KMS-11 (cell line): ENCODE results near the gene CFAP299.

Source experiments
- H2AFZ ChIP-seq: fragments of 200-600 bp; sonication (generic); 2 replicates; pipeline ENCODE4 v1.6.1; 2016; ENCODE audit warnings: antibody characterized with exemption, mixed run types, low read depth
- H3K27ac ChIP-seq: fragments of 200-600 bp; sonication (generic); 2 replicates; pipeline ENCODE4 v1.6.1; 2016; ENCODE audit warnings: mild to moderate bottlenecking, mixed run types
- H3K27me3 ChIP-seq: fragments of 200-600 bp; sonication (generic); 2 replicates; pipeline ENCODE4 v1.6.1; 2017; ENCODE audit warnings: mild to moderate bottlenecking, low read depth, mixed run types, moderate library complexity; ENCODE audit not compliant: insufficient read depth
- H3K36me3 ChIP-seq: fragments of 200-600 bp; sonication (generic); 2 replicates; pipeline ENCODE4 v1.6.1; 2017; ENCODE audit warnings: mild to moderate bottlenecking, mixed run types; ENCODE audit not compliant: insufficient read depth
- H3K4me1 ChIP-seq: fragments of 200-600 bp; sonication (generic); 2 replicates; pipeline ENCODE4 v1.6.1; 2016; ENCODE audit warnings: mild to moderate bottlenecking, low read depth, mixed run types; ENCODE audit not compliant: poor library complexity, severe bottlenecking
- H3K4me2 ChIP-seq: fragments of 200-600 bp; sonication (generic); 2 replicates; pipeline ENCODE4 v1.7.0; 2016; ENCODE audit warnings: mild to moderate bottlenecking, mixed run types
- H3K4me3 ChIP-seq: fragments of 200-600 bp; sonication (generic); IDR thresholded peaks from 2 replicates; pipeline ENCODE4 v1.6.1; 2017; ENCODE audit warnings: low read depth, low read length, mixed read lengths; ENCODE audit not compliant: insufficient read depth
- H3K79me2 ChIP-seq: fragments of 200-600 bp; sonication (generic); 2 replicates; pipeline ENCODE4 v1.6.1; 2016; ENCODE audit warnings: low read depth, mixed run types; ENCODE audit not compliant: insufficient read depth
- H3K9ac ChIP-seq: fragments of 200-600 bp; sonication (generic); 2 replicates; pipeline ENCODE4 v1.6.1; 2016; ENCODE audit warnings: mild to moderate bottlenecking, mixed run types
- H4K20me1 ChIP-seq: fragments of 200-600 bp; sonication (generic); 2 replicates; pipeline ENCODE4 v1.6.1; 2016; ENCODE audit warnings: mild to moderate bottlenecking, mixed run types; ENCODE audit not compliant: insufficient read depth
- TF ChIP-seq, protein P1 (sequence below): fragments of 200-600 bp; sonication (generic); conservative IDR thresholded peaks from 2 replicates; pipeline ENCODE4 v1.6.1; 2017; ENCODE audit warnings: low read depth, mild to moderate bottlenecking, antibody characterized with exemption, low read length, moderate library complexity, mixed read lengths

CFAP299 gene

GRCh38 chr4:80521438-80521837, 185.9 kb downstream of the CFAP299 start:
- no peaks in the 10 kb centered on the region for H4K20me1 ChIP-seq

DNA sequence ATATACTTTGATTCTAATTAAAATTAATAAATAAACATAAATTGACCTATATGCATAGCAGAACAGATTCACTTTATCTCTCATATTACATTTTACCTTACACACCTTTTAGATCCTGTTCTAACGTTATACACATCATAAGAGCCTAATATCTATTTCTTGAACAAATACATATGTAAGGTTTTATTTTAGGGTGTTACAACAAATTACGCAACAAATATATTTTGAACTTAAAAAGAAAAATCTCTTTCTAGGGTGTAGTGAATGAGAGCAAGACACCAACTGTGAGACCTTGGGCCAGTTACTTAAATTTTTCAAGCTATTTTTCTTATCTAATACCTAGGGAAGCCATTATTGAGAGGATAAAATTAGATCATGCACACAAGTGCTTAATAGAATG, 191.2 kb downstream of the CFAP299 start:
- no peak overlapping the region for H3K4me2 ChIP-seq
- no peak overlapping the region for H3K9ac ChIP-seq
- TF ChIP-seq, protein P1, sequence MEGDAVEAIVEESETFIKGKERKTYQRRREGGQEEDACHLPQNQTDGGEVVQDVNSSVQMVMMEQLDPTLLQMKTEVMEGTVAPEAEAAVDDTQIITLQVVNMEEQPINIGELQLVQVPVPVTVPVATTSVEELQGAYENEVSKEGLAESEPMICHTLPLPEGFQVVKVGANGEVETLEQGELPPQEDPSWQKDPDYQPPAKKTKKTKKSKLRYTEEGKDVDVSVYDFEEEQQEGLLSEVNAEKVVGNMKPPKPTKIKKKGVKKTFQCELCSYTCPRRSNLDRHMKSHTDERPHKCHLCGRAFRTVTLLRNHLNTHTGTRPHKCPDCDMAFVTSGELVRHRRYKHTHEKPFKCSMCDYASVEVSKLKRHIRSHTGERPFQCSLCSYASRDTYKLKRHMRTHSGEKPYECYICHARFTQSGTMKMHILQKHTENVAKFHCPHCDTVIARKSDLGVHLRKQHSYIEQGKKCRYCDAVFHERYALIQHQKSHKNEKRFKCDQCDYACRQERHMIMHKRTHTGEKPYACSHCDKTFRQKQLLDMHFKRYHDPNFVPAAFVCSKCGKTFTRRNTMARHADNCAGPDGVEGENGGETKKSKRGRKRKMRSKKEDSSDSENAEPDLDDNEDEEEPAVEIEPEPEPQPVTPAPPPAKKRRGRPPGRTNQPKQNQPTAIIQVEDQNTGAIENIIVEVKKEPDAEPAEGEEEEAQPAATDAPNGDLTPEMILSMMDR = no peak
- H3K4me3 ChIP-seq = no peak overlapping the region
- H3K4me1 ChIP-seq = no peaks in the 10 kb centered on the region
- H3K79me2 ChIP-seq = no peaks in the 10 kb centered on the region
- no peak overlapping the region for H3K27ac ChIP-seq
- H4K20me1 ChIP-seq = no peaks in the 10 kb centered on the region
- no peaks in the 10 kb centered on the region for H3K27me3 ChIP-seq
- no peaks in the 10 kb centered on the region for H3K36me3 ChIP-seq
- no peak overlapping the region for H2AFZ ChIP-seq

More at GRCh38 chr4:80521438-80521837, 185.9 kb downstream of the CFAP299 start:
- Histone ChIP-seq H2AFZ (no peak overlapping the region), H3K79me2 (no peaks in the 10 kb centered on the region), H3K9ac (no peak overlapping the region), H3K4me2 (no peak overlapping the region), H3K4me3 (no peak overlapping the region), H3K36me3 (no peaks in the 10 kb centered on the region), H3K4me1 (no peaks in the 10 kb centered on the region), H3K27me3 (no peaks in the 10 kb centered on the region), H3K27ac (no peak overlapping the region)
- TF ChIP-seq, protein P1 = no peak

DNA sequence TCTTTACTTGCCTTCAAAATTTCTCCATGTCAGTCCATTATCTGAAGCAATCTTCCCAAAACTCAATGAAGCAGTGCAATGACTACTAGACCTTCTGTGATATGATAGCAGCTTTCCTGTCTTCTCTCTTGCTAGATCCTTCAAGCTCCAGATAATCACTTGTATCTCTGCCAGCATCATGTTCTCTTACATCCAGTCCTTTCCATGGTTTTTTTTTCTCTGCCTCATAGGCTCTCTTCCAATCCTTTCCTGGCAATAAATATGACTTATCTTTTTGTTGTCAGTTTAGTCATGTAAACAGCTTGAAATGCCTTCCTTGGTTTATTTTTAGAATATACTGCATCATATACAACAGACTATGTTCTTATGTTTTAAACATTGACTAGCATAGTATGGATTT, 193.5 kb downstream of the CFAP299 start:
- no peak overlapping the region for H3K4me2 ChIP-seq
- H3K27me3 ChIP-seq = no peaks in the 10 kb centered on the region
- H3K4me1 ChIP-seq = no peaks in the 10 kb centered on the region
- no peak overlapping the region for H2AFZ ChIP-seq
- H3K9ac ChIP-seq = no peak overlapping the region
- H3K27ac ChIP-seq = no peak overlapping the region
- H3K36me3 ChIP-seq = no peaks in the 10 kb centered on the region
- TF ChIP-seq, protein P1 = no peak
- H3K4me3 ChIP-seq = no peak overlapping the region
- H4K20me1 ChIP-seq = no peaks in the 10 kb centered on the region
- H3K79me2 ChIP-seq = no peaks in the 10 kb centered on the region

- Histone ChIP-seq H3K4me3 (no peak overlapping the region), H3K9ac (no peak overlapping the region)
Observed at GRCh38 chr4:80532674-80533333, 197.3 kb downstream of the CFAP299 start.

More at GRCh38 chr4:80532674-80533333, 197.3 kb downstream of the CFAP299 start:
- Histone ChIP-seq H3K79me2 (no peaks in the 10 kb centered on the region), H3K36me3 (no peaks in the 10 kb centered on the region), H3K4me1 (no peaks in the 10 kb centered on the region), H3K27ac (no peak overlapping the region), H3K4me2 (no peak overlapping the region), H4K20me1 (no peaks in the 10 kb centered on the region), H3K27me3 (no peaks in the 10 kb centered on the region), H2AFZ (no peak overlapping the region)
- TF ChIP-seq, protein P1 = no peak
